Stimulated activated CD8-positive, alpha-beta memory T cell treated with anti-CD3 and anti-CD28 coated beads, Interleukin-2, amount 100 ng/mL, for 1 hour (primary cell): ENCODE results near the gene ABAT.

Experiments
- DNase-seq, 2 donors: peaks; one replicate each; pipeline ENCODE4 v3.0.0-alpha.2; 2020; ENCODE audit warnings: low read depth in 2 of 2

The ABAT gene

GRCh38 chr16:8717892-8718415, 43.5 kb downstream of the ABAT start:
- no peak for DNase-seq

GRCh38 chr16:8718851-8719680, 44.6 kb downstream of the ABAT start:
- no peak for DNase-seq

GRCh38 chr16:8720080-8720966, 45.9 kb downstream of the ABAT start:
- DNase-seq, result no peak

GRCh38 chr16:8720967-8721308, 46.5 kb downstream of the ABAT start:
- DNase-seq, result no peak

GRCh38 chr16:8721336-8722024, 47.1 kb downstream of the ABAT start:
- no peak for DNase-seq

GRCh38 chr16:8722025-8722348, 47.6 kb downstream of the ABAT start:
- DNase-seq, result no peak

GRCh38 chr16:8725513-8726178, 51.2 kb downstream of the ABAT start:
- DNase-seq, result no peak

GRCh38 chr16:8727131-8727806, 52.9 kb downstream of the ABAT start:
- no peak for DNase-seq

- no peak for DNase-seq
Observed at GRCh38 chr16:8727857-8728618, 53.6 kb downstream of the ABAT start.

GRCh38 chr16:8729779-8730334, 55.4 kb downstream of the ABAT start:
- no peak for DNase-seq

GRCh38 chr16:8730335-8730915, 56.0 kb downstream of the ABAT start:
- DNase-seq, result no peak

- DNase-seq, result no peak
Observed at GRCh38 chr16:8733849-8734540, 59.6 kb downstream of the ABAT start.

- no peak for DNase-seq
Observed at GRCh38 chr16:8735574-8735973, 61.2 kb downstream of the ABAT start.

GRCh38 chr16:8736123-8736668, 61.8 kb downstream of the ABAT start:
- no peak for DNase-seq

GRCh38 chr16:8739151-8739550, 64.7 kb downstream of the ABAT start:
- no peak for DNase-seq

- no peak for DNase-seq
Observed at GRCh38 chr16:8739989-8740704, 65.7 kb downstream of the ABAT start.

GRCh38 chr16:8740775-8741355, 66.4 kb downstream of the ABAT start:
- DNase-seq, result no peak

GRCh38 chr16:8741636-8742035, 67.2 kb downstream of the ABAT start:
- no peak for DNase-seq
